ENCODE measurements around the gene CORO6. TPM values are rescaled to one million over a fixed set of nuclear protein-coding genes. Genes with fewer than 3 reads are reported as not detected.
"Not testable (repeated sequence)": the region's sequence is repeated elsewhere in the genome, so short reads cannot be mapped to it uniquely, and the experiment has no call there.

Gene CORO6
- total RNA-seq (2014; rRNA removed; shearing (Covaris generic)), result 11.7 and 14.7 TPM in 2 replicates

DNA sequence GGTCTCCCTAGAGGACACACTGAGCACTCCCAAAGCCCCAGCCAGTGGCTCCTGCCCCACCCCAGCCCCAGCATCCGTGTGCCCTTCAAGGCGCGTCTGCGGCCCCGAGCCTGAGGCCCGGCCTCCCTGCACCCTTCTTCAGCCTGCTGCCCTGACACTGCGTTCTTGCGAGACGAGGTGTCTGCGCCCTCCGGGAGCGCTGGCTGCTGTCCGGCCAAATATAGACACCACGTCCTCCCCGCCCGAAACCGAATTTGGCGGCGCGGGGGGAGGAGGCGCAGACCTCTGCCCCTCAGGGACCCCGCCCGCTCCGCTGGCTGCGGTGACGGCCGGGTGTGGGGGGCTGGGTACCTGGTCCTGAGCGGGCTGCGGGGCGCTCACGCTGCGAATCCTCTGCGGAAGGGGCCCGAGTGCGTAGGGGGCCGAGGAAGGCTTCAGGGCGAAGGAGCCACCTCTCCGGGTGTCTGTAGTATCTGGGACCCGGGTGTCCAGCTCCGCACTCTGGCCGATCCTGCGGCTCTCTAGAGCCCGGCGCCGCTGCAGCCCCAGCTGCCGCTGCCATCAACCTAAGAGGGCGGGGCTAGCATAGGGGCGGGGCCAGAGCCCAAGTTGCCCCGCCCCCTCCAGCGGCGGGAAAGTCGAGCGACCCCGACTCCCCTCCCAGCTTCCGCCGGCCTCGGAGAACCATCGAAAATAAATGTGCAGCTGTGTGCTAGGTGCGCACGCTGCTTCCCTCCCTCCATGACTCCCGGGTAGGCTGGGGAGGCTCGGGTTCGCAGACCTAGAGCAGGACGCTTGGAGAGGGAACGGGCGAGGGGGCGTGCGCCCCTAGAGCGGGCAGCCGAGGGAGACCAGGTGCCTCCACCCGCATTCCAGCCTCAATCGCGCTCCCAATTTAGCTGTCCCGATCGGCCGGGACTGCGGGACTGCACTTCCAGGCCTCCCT, at the start of gene CORO6:
CORO6 (minus strand) TSS at position 576 of the 946 bp plus-strand sequence. CDS start 1,491 bp downstream, outside the sequence.
- H3K27ac ChIP-seq, result peak within 1 kb of the TSS; percentile 76
- H3K36me3 ChIP-seq, result no peaks in the 10 kb centered on the region; the same call in 1 of the 2 replicates
- H3K9me3 ChIP-seq (replicated peaks), result no peaks in the 10 kb centered on the region
- peaks cover 29% of the 10 kb centered on the region for H3K4me1 ChIP-seq
- no peaks in the 10 kb centered on the region for H3K27me3 ChIP-seq
- peak within 1 kb of the TSS; percentile 84 for H3K4me3 ChIP-seq
- DNase-seq, result peak; percentile 83 to 93

DNA sequence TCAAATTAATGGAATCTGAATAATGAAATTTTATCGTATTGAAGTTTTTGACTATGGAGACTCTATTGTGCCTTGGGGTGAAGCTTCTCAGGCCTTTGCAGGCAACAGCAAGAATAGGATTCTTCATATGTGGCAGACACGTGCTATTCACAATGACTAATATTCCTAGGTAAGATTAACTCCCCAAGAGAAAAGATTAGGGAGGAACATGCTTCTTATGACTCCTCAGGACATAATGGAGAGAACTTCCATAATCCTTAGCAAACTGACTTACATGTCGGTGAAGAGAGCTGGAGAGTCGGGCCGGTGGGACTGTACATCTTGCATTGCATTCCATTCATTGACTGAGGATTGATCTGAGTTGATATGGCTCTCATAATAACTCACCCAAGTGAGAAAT, 48.9 kb upstream of the CORO6 start:
- Histone ChIP-seq H3K9me3 (replicated peaks) (no peaks in the 10 kb centered on the region), H3K4me1 (no peaks in the 10 kb centered on the region), H3K4me3 (no peak overlapping the region), H3K36me3 (peaks cover 28% of the 10 kb centered on the region), H3K27me3 (no peaks in the 10 kb centered on the region), H3K27ac (no peak overlapping the region)
- no peak for DNase-seq

DNA sequence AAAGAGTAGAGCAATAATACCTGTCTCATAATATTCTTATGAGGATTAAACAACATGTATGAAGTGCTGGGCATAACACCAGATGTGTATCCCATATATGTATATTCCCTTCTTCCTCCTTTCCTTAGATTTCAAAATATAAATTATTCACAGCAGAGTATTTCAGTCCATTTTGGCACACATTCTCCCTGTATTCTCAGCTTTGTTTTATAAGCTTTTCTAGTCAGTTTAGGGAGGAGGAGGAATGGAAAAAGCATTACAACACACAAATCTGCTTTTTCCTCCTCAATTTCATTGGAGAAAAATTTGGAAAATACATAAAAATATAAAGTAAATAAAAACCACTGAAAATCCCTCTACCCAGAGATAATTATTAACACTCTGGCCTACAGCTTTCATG, 46.6 kb upstream of the CORO6 start:
- H3K27ac ChIP-seq, result no peak overlapping the region
- H3K9me3 ChIP-seq (replicated peaks), result no peaks in the 10 kb centered on the region
- no peak overlapping the region for H3K4me3 ChIP-seq
- no peak for DNase-seq
- H3K27me3 ChIP-seq, result no peaks in the 10 kb centered on the region
- H3K4me1 ChIP-seq, result no peaks in the 10 kb centered on the region
- H3K36me3 ChIP-seq, result peaks cover 39% of the 10 kb centered on the region

DNA sequence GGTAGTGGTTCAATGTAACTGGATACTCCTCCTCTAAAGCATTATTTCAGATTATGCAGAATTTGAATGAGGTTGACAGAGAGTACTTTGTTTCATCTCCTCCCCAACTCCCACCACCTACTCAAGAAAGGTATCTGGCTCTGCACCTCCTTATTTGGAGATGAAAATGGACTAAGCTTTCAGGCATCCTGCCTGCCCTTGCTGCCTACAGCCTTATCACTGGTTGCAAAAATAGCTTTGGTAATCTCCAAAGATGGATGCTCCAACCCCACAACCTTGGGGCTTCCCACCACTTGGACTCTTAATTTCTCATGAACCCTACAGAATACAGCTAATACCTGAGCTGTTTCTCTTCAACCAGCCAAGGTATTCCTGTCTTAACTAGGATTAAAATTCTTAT, 45.3 kb upstream of the CORO6 start:
- no peak for DNase-seq
- peaks cover 39% of the 10 kb centered on the region for H3K36me3 ChIP-seq
- no peaks in the 10 kb centered on the region for H3K9me3 ChIP-seq (replicated peaks)
- no peak overlapping the region for H3K27ac ChIP-seq
- no peaks in the 10 kb centered on the region for H3K27me3 ChIP-seq
- no peaks in the 10 kb centered on the region for H3K4me1 ChIP-seq
- no peak overlapping the region for H3K4me3 ChIP-seq

DNA sequence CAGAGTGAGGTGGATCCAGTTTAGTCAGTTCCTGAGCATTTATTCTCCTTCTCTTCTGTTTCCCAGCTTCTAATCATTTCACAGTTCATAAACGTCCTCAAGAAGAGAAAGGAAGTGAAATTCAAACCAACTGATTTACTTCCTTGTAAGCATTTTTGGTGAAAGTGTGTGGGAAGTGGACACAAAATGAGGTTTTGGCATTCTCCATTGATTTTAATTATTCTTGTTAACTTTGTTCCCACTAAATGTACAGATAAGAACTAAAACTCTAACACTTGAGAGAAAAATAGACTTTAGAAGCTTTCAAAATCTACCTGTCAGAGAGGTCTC, 42.7 kb upstream of the CORO6 start:
- Histone ChIP-seq H3K4me1 (no peaks in the 10 kb centered on the region), H3K27ac (no peak overlapping the region), H3K9me3 (replicated peaks) (no peaks in the 10 kb centered on the region), H3K36me3 (peaks cover 38% of the 10 kb centered on the region), H3K4me3 (no peak overlapping the region), H3K27me3 (no peaks in the 10 kb centered on the region)
- no peak for DNase-seq

DNA sequence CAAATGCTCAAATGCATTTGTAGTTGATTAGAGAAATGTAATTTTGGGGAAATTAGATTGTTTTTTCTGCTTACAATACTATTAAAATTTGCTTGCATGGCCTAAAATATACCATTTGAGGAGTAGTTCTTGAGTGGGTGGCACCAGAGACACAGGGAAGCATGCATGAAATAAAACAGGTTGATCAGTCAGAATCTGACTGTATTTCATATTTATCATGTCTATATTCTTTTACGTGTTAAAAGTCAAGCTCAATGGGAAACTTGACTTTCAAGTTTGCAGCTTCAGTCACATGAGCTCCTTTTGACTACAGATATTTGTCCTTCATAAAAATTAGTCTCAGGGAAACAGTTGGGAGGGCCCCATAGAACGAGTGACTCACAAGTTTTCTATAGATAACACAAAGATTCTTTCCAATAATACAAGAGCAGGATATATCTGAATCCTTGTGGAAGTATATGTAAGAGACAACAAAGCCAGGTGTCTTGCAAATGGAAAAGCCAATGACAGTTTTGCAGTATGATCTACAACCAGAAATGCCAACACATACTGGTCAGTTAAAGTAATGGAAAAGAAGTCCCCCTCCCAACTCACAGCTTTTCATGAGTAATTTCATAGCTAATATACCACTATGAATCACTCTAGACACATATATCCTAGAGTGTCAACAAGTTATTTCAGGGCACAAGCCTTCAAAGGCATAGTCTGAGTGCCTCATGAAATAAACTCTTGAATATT, 42.2 kb upstream of the CORO6 start:
- H3K9me3 ChIP-seq (replicated peaks), result no peaks in the 10 kb centered on the region
- peaks cover 37% of the 10 kb centered on the region for H3K36me3 ChIP-seq
- H3K27me3 ChIP-seq, result no peaks in the 10 kb centered on the region
- no peak overlapping the region for H3K4me3 ChIP-seq
- no peak overlapping the region for H3K27ac ChIP-seq
- no peak for DNase-seq
- no peaks in the 10 kb centered on the region for H3K4me1 ChIP-seq

DNA sequence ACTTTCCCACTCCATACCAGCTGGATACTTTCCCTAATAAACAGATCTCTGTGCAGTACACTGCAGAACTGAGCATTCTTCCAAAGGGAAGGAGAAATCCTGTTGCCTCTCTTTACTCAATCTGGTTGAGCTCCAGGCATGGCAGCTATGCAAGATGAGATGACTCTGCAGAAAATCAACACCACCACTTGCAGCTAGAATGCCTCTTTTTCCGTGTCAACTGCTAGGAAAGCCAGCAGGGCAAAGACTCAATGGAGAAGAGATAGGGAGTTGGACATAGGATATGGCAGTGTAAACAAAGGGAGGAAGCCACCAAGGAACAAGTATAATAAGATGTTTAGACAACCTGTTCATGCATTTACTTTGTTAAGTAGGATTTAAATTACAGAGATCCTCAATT, 40.4 kb upstream of the CORO6 start:
- H3K36me3 ChIP-seq, result peaks cover 34% of the 10 kb centered on the region
- H3K27me3 ChIP-seq, result no peaks in the 10 kb centered on the region
- no peaks in the 10 kb centered on the region for H3K9me3 ChIP-seq (replicated peaks)
- no peak overlapping the region for H3K27ac ChIP-seq
- peak in 1 of 2 experiments; percentile 32 for DNase-seq
- H3K4me1 ChIP-seq, result no peaks in the 10 kb centered on the region
- H3K4me3 ChIP-seq, result no peak overlapping the region

DNA sequence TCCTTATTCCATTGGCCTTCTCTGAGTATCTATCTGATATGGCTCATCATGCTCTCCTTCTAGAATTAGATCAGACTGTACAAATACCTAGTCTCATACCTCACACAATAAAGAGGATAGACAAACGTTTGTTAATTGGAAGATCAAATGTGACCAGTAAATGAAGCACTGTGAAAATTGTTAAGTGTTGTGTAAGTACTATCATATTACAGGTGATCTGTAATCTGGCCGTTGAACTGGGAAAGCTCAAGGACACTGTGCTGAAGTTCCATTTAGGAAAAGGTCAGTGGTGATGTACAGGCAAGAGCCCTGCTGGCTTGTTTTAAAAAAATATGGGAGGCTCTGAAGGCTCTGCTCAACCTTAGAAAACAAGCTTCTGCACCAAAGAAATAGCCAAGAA, 38.5 kb upstream of the CORO6 start:
- DNase-seq, result no peak
- H3K4me3 ChIP-seq, result no peak overlapping the region
- no peak overlapping the region for H3K27ac ChIP-seq
- peaks cover 20% of the 10 kb centered on the region for H3K36me3 ChIP-seq
- H3K9me3 ChIP-seq (replicated peaks), result no peaks in the 10 kb centered on the region
- H3K27me3 ChIP-seq, result no peaks in the 10 kb centered on the region
- H3K4me1 ChIP-seq, result no peaks in the 10 kb centered on the region

DNA sequence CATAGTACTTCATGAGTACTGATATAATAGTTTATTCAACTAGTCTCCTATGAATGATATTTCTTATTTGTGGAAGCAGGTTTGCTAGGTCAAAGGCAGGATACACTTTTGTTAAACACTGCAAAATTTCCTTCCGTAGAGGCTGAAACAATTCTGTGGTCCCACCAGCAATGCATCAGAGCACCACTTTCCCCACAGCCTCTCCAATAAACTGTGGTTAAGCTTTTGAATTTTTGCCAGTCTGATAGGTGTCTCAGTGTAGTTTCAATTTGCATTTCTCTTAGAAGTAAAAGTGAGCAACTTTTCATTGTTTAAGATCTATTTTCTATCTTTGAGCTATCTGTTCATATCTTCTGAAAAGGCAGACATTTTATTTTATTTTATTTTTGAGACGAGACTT, 36.4 kb upstream of the CORO6 start:
- Histone ChIP-seq H3K4me3 (no peak overlapping the region), H3K36me3 (peaks cover 16% of the 10 kb centered on the region; the same call in 1 of the 2 replicates), H3K9me3 (replicated peaks) (no peaks in the 10 kb centered on the region), H3K27me3 (no peaks in the 10 kb centered on the region), H3K4me1 (no peaks in the 10 kb centered on the region), H3K27ac (no peak overlapping the region)
- no peak for DNase-seq

DNA sequence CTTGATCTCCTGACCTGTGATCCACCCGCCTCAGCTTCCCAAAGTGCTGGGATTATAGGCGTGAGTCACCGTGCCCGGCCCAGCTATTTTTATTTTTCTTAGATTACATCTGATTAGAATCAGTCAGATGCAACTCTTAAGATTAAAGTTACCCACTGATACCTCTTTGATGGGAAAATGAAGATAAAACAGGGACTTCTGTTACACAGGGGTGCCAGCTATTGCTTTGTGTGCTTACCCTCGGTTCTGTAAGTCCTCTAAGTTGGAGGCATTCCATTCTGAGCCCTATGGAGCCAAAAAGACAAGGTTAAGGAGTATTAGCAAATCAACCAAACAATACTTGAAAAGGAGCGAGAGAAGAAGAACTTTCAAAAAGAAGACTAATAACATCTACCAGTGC, 32.6 kb upstream of the CORO6 start:
- H3K36me3 ChIP-seq, result peaks cover 8% of the 10 kb centered on the region
- no peaks in the 10 kb centered on the region for H3K4me1 ChIP-seq
- no peak overlapping the region for H3K27ac ChIP-seq
- no peak for DNase-seq
- H3K27me3 ChIP-seq, result no peaks in the 10 kb centered on the region
- H3K9me3 ChIP-seq (replicated peaks), result no peaks in the 10 kb centered on the region
- no peak overlapping the region for H3K4me3 ChIP-seq

DNA sequence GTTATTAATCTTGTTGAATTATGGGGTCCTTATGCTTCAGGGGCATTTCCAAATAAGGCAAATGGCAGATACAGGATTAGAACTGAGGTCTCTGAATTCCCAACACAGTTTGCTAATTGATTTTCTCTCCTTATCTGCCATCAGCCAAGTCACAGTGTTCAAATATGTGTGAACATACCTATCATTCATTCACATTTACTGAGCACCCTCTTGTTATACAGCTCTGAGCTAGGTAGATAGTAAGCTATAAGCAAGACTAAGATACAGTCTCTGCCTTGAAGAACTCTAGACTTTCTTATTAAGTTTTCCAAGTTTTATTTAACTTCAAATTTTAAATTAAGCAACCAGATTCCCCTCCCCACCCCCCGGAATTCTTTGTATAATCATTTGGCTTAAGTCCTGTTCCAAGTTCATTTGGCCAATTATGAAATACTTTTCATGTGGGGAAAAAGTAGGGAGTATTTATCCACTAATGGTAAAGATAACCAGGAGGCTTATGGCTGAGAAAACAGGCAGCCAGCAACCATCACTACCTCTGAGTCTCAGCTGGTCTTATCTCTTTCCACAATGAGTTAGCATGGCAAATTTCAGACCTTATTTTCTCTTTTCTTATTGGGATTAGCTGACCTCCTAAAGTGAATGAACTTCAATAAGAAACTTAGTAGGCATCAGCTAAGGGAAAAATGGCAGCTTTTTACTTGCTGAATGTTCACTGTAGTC, 31.4 kb upstream of the CORO6 start:
- Histone ChIP-seq H3K36me3 (peaks cover 8% of the 10 kb centered on the region), H3K4me1 (no peaks in the 10 kb centered on the region), H3K27me3 (no peaks in the 10 kb centered on the region), H3K9me3 (replicated peaks) (no peaks in the 10 kb centered on the region), H3K4me3 (no peak overlapping the region), H3K27ac (no peak overlapping the region)
- no peak for DNase-seq

DNA sequence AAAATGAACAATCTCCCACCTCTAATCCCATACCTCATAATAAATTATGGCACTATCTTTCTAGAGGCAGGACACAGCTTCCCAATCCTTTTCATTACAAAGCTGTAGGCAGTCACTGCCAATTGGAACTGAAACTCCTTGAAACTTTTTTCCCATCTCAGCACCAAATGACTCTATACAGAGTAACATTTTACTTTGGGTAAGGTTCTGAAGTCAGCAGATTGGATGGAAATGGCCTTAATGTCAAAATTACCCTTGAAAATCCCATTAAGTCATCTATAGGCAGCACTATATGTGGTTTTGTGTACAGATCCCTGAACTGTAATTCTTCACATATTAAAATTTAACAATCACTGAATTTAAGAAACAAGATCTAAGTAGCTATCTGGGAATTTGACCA, 30.3 kb upstream of the CORO6 start:
- no peaks in the 10 kb centered on the region for H3K9me3 ChIP-seq (replicated peaks)
- no peaks in the 10 kb centered on the region for H3K4me1 ChIP-seq
- no peak overlapping the region for H3K4me3 ChIP-seq
- no peak overlapping the region for H3K27ac ChIP-seq
- peaks cover 11% of the 10 kb centered on the region for H3K36me3 ChIP-seq
- no peak for DNase-seq
- no peaks in the 10 kb centered on the region for H3K27me3 ChIP-seq

DNA sequence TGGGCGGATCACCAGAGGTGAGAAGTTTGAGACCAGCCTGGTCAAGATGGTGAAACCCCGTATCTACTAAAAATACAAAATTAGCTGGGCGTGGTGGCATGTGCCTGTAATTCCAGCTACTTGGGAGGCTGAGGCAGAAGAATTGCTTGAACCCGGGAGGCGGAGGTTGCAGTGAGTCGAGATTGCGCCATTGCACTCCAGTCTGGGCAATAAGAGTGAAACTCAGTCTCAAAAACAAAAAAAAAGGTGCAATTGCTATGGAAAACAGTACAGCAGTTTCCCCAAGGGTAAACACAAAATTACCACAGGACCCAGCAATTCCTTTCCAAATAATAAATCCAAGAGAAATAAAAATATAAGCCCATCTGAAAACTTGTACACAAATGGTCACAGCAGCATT, 29.2 kb upstream of the CORO6 start:
- H3K9me3 ChIP-seq (replicated peaks); H3K4me3 ChIP-seq; DNase-seq; H3K27ac ChIP-seq; H3K4me1 ChIP-seq; H3K27me3 ChIP-seq: not testable (repeated sequence)
- peaks cover 11% of the 10 kb centered on the region for H3K36me3 ChIP-seq

DNA sequence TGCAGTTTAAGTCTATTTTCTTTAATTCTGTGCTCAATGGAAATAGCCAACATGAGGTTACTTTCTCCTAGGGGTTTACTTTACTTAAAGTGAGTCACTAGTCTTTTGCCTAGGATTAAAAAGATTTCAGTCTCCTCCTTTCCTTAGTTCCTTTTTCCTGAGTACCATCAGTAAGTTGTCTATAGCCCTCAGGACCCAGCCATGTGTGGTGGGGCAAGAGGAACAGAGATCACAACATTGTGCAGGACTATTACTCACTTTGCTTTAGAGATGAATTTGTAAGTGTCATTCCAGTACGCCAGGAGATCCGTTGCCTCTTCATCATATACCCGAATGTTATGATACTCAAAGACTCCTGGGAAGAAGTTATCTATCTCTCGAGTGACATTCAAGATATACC, 27.7 kb upstream of the CORO6 start:
- Histone ChIP-seq H3K36me3 (peaks cover 9% of the 10 kb centered on the region), H3K27me3 (no peaks in the 10 kb centered on the region), H3K4me1 (peaks cover 7% of the 10 kb centered on the region), H3K4me3 (no peak overlapping the region), H3K27ac (no peak overlapping the region), H3K9me3 (replicated peaks) (no peaks in the 10 kb centered on the region)
- DNase-seq, result no peak

DNA sequence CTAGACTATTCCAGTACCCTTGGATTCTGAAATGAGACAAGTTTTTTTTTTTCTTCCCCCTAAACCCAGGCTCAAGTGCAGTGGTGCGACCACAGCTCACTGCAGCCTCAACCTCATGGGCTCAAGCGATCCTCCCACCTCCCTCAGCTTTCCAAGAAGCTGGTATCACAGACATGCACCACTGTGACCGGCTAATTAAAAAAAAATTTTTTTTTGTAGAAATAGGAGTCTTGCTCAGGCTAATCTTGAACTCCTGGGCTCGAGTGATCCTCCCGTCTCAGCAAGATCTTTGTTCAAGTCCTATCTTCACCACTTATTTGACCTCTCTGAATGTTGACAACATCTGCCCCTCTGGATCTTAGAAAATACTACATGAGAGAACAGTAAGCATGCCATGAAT, 26.6 kb upstream of the CORO6 start:
- H3K27me3 ChIP-seq, result no peaks in the 10 kb centered on the region
- peaks cover 5% of the 10 kb centered on the region; the same call in 1 of the 2 replicates for H3K36me3 ChIP-seq
- no peaks in the 10 kb centered on the region for H3K9me3 ChIP-seq (replicated peaks)
- peaks cover 13% of the 10 kb centered on the region for H3K4me1 ChIP-seq
- no peak overlapping the region for H3K4me3 ChIP-seq
- H3K27ac ChIP-seq, result no peak overlapping the region
- DNase-seq, result no peak

Data from SJCRH30 (cell line).